GM21529 (cell line): ENCODE data around the gene ATP5MK.
"Not testable (repeated sequence)": the region's sequence is repeated elsewhere in the genome, so short reads cannot be mapped to it uniquely, and the experiment has no call there.

Experiments used
- ATAC-seq: cut with Tn5 transposase; IDR thresholded peaks from one replicate; pipeline ENCODE4 v1.9.1; 2021; ENCODE audit not compliant: unreplicated experiment

Gene ATP5MK

GRCh38 chr10:103396067-103396788, at the start of gene ATP5MK, which contains the start of gene PDCD11:
ATP5MK (minus strand) TSS chr10:103396475; CDS start chr10:103392457, 4,018 bp downstream.
PDCD11 (plus strand) TSS chr10:103396626; CDS start chr10:103398427, 1,801 bp downstream.
- ATAC-seq, result peak; percentile 99

GRCh38 chr10:103445366-103445765, 49.1 kb upstream of the ATP5MK start:
- no peak for ATAC-seq

DNA sequence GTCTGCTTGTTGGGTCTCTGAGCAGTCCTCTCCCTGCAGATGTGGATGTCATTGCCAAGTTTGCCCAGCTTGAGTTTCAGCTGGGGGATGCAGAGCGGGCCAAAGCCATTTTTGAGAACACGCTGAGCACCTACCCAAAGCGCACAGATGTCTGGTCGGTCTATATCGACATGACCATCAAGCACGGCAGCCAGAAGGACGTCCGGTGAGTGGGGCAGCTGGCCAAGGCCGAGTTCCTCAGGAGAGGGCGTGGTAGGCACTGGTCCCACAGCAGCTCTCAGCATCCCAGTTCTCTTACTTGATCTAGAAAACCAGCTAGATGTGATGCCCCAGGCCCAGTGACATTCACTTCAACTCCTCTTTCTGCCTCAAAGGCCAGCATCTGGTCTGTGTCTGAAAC, 48.2 kb upstream of the ATP5MK start:
- no peak for ATAC-seq

GRCh38 chr10:103443475-103444185, 47.4 kb upstream of the ATP5MK start:
- no peak for ATAC-seq

DNA sequence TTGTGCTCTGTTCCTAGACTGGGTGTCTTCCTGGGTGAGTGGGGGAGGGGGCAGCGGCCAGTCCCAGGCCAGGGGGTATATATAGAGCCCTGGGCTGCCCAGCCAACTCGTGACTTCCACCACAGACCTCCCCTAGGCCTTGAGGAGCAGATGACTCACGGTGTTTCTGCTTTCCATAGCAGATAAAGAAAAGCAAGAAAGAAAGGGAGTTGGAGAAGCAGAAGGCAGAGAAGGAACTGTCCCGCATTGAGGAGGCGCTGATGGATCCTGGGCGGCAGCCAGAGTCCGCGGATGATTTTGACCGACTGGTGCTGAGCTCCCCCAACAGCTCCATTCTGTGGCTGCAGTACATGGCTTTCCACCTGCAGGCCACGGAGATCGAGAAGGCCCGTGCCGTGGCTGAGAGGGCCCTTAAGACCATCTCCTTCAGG, 45.8 kb upstream of the ATP5MK start:
- ATAC-seq, result no peak

DNA sequence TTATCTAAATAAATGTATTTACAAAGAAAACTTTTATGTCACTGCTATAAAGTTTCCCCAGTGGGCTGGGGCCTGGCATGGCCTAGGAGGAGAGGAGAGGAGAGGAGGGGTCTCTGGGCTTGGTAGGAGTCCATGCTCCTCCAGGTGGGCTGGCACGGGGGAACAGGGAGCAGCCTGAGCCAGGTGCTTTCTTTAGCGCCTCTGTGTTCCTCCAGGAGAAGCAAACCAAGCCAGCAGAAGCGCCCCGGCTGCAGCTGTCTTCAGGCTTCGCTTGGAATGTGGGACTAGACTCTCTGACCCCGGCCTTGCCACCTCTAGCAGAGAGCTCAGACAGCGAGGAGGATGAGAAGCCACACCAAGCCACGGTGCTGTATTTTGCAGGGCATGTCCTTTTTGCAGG, 45.3 kb upstream of the ATP5MK start:
- no peak for ATAC-seq

DNA sequence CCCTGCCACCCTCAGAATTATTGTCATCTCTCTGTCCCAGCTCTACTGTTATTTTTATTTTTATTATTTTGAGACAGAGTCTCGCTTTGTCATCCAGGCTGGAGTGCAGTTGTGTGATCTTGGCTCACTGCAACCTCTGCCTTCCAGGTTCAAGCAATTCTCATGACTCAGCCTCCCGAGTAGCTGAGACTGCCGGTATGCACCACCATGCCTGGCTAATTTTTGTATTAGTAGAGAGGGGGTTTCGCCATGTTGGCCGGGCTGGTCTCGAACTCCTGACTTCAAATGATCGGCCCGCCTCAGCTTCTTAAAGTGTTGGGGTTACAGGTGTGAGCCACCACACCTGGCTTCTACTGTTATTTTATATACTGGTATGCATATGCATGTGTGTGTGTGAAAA, 44.9 kb upstream of the ATP5MK start:
- no peak for ATAC-seq

DNA sequence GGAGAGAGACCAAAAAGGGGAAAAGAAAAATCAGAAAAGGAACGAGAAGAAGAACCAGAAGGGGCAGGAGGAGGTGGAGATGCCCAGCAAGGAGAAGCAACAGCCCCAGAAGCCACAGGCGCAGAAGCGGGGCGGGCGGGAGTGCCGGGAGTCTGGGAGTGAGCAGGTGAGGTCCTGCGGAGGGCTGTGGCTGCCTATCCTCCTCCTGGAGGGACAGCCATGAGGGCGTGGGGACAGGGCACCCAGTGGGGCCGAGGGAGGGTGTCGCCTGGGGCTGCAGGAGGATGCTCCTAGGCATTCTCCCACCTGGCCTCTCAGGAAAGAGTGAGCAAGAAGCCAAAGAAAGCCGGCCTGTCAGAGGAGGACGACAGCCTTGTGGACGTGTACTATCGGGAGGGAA, 44.1 kb upstream of the ATP5MK start:
- no peak for ATAC-seq

DNA sequence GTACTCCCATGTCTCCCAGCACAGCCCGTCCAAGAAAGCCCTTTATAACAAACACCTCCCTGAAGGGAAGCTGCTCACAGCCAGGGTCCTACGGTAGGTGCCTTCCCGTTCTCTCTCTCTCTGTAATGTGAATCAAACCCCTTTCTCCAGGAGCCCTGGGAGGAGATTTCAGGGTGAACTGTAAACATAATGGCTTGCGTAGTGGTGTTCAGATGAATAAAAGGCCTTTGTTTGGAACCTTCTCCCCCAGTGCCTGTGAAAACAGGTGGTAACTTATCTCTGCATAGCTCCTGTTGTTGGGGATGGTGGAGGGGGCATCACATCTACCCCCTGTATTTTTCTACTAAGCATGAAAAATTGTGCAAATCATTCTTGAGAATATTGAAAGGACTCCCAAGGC, 43.5 kb upstream of the ATP5MK start:
- no peak for ATAC-seq

- no peak for ATAC-seq
These were observed 37.6 kb upstream of the ATP5MK start for GRCh38 chr10:103433858-103434257.

GRCh38 chr10:103431902-103432301, 35.6 kb upstream of the ATP5MK start:
- ATAC-seq, result no peak

DNA sequence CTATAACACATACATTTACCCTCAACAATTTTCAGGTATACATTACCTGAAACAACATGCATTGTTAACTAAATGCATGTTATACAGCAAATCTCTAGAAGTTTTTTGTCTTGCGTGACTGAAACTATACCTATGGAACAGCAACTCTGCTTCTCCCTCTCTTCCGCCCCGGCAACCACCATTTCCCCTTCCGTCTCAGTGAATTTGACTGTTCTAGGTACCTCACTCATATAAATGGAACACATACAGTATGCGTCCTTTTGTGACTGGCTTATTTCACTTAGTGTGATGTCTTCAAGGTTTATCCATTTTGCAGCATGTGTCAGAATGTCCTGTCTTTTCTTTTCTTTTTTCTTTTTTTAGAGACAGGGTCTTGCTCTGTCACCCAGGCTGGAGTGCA, 33.4 kb upstream of the ATP5MK start:
- ATAC-seq, result no peak

DNA sequence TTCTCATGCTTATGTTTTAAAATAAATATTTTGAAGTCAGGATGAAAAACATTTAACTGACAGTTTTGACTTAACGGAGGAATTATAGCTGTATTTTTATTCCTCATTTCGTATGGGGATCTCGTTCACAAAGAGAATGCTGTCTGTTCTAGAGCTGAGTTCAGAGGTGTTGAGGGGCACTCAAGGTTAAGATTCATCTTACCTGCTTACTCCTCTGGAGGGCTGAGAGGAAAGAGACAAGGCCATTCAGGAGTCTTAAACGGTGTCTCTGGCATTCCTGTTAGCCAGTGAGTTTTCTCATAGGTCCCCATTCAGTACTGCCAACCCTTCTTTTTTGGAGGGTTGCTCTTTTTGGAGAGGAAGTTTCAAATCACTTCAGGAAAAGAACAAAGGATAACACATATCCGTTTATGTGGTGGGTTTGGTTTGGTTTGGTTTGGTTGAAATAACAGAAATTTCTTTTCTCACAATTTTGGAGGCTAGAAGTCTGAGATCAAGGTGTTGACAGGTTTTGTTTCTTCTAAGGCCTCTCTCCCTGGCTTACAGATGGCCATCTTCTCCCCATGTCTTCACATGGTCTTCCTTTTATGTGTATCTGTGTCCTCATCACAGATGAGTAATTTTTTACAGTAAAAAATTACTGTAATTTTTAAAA, 32.8 kb upstream of the ATP5MK start:
- no peak for ATAC-seq

GRCh38 chr10:103427866-103428265, 31.6 kb upstream of the ATP5MK start:
- no peak for ATAC-seq

DNA sequence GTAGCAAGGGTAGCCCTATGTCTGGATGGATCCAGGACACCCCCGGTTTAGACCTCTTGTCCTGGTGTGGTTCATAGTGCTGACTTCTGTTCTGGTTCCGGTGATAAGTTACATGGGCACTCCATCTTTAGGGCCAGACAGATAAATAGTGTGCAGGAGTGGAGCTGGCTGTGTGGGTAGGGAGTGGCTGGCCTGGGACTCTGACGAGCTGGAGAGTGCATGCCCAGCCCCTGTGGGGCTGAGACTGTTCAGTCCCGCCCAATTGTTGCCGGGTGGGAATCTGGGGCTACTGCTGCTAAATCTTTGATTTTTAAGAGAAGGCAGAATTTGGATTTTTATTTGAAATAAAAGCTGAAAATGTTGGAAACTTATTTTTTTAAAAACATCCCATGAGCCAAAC, 27.5 kb upstream of the ATP5MK start:
- no peak for ATAC-seq

GRCh38 chr10:103419101-103419500, 22.8 kb upstream of the ATP5MK start:
- ATAC-seq, result no peak

- ATAC-seq, result no peak
These were observed 21.3 kb upstream of the ATP5MK start for GRCh38 chr10:103417601-103418000.

DNA sequence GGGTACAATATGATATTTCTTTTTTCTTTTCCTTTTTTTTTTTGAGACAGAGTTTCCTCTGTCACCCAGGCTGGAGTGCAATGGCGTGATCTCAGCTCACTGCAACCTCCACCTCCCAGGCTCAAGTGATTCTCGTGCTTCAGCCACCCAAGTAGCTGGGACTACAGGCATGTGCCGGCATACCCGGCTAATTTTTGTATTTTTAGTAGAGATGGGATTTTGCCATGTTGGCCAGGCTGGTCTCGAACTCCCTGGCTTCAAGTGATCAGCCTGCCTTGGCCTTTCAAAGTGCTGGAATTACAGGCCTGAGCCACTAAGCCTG, 20.8 kb upstream of the ATP5MK start:
- not testable (repeated sequence) for ATAC-seq

DNA sequence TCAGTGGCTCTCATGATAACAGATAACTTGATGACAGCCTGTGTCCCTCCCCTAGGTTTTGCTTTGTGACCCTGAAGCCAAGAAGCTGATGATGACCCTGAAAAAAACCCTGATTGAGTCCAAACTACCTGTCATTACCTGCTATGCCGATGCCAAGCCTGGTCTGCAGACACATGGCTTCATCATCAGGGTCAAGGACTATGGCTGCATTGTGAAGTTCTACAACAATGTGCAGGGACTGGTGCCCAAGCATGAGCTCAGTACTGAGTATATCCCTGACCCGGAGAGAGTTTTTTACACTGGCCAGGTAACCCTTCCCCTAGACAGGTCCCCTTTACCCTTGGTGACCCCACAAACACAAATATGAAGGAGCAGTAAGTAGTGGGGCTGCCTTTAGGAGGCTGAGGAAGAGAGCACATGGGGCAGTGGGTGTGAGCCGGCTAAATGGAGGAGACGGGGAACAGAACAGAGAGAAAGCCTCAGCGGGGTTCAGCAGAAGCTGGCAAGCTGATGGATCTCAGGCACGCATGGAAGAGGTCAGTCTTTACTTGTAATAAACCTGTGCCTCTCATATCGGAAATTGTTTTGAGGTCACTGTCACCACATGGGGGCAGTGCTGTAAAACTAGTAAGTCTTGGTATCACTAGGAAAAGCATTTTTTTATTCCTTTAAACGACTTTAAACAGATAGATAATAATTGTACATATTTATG, 20.3 kb upstream of the ATP5MK start:
- ATAC-seq, result no peak

- no peak for ATAC-seq
These were observed 19.3 kb upstream of the ATP5MK start for GRCh38 chr10:103415581-103415980.

DNA sequence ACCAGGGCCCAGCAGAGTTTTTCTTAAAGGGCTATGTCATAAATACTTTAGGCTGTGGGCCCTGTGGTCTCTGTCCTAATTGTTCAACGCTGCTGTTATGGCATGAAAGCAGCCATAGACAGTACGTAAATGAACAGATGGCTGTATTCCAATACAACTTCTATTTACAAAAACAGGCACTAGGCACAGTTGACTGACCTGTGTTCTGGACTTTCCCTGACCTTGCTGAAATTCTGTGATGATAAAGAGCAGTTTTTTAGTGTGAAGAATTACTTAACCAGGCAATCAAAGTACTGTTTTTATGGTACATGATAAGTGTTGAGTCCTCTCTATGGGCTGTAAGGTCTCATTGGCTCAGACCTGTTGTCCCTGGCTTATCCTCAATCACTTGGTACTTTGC, 17.3 kb upstream of the ATP5MK start:
- ATAC-seq, result no peak
